GM19438 (cell line): ENCODE results near the gene RRAGB.
"Not testable (repeated sequence)": the region's sequence is repeated elsewhere in the genome, so short reads cannot be mapped to it uniquely, and the experiment has no call there.

Experiments used
- ATAC-seq: cut with Tn5 transposase; IDR thresholded peaks from one replicate; pipeline ENCODE4 v1.9.1; 2021; ENCODE audit warnings: low read depth; ENCODE audit not compliant: unreplicated experiment

RRAGB gene

DNA sequence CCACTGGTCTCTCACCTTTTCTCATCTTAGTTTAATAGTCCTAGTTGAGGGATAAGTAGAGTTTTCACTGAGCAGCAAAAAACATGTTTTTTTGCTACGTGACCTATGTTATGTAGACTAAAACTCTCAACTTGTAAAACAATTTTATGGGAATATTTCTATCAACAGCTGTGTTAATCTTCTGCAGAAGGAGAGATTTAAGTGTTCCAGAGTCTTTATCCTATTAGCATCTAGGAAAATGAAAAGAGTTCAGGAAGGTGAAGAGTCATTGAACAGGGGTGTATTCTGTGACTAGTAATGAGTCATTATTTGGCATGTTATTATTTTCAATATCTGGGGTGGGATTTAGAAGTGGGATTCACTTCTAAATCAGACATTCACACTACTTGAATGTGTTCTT, 41.9 kb downstream of the RRAGB start:
- no peak for ATAC-seq

DNA sequence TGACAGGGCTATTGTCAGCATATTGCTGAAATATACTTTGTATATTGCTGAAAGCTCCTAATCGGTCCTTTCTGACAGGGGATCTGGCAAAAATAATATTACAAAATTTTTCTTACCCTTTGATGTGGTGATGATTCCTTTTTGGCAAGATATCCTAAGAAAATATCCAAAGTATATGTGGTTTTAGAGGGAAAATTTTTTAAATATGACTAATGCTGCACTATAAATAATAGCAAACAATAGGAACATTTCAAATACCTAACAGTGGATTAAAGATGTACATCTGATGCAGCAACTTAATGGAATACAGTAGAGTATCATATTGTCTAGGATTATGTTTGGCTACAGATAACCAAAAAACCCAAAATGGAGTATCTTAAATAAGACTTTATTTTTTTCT, 49.6 kb downstream of the RRAGB start:
- no peak for ATAC-seq

DNA sequence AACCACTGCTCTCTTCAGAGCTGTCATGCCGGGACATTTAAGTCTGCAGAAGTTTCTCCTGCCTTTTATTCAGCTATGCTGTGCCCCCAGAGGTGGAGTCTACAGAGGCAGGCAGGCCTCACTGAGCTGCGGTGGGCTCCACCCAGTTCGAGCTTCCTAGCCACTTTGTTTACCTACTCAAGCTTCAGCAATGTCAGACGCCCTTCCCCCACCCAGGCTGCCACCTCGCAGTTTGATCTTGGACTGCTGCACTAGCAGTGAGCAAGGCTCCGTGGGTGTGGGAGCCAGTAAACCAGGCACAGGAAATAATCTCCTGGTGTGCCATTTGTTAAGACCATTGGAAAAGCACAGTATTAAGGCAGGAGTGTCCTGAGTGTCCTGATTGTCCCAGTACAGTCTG, 56.9 kb downstream of the RRAGB start:
- ATAC-seq = not testable (repeated sequence)

DNA sequence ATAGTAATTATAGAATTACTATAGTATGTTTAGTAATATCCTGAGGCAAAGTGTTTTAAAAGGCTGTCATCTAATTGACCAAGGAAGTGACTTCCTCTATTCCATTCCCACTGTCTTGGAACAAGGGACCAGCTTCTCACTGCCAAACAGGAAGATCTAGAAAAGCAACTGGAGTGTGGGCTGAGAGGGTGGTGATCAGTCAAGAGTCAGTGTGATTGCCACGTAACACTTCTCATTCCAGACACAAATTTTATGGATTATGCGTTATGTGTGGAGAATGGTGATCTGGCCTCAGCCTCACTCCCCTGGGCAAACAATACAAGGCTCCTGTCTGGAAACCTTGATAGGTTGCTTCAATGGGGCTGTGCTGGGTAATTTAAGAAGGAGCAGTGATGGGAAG, 60.0 kb downstream of the RRAGB start:
- no peak for ATAC-seq

DNA sequence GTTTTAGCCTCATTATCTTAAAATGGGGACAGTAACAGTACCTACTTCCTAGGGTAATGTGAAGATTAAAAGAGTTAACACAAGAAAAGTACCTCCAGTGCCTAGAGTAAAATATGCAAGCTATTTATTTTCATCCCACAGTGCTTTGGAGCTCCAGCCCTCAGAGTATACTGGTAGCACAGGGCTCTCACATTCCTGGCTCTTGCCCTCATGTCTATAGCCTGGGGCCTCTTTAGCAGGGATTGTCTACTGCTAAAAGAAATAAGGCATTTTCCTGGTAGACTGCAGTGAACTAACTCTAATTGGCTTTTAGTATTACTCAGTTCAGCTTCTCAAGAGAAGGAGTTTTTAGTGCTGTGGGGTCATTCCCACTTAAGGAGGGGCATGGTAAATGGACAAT, 60.8 kb downstream of the RRAGB start:
- ATAC-seq = no peak

DNA sequence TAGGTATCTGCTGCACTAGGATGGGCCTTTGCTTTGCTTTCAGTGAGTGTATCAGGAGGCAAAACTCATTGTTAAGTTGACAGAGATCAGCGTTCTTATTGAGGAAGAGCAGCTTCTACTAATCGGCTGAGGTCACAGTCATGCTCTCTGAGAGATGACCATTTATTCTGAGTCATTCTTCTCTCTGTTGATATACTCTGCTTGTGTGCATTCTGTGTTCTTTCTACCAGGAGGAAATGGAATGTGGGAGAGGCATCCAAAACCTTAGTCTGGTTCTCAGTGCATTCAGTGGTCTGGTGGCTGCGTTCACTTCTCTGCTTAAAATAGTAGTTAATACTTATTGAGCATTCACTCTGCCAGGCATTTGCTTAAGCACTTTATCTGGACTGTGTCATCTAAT, 66.2 kb downstream of the RRAGB start:
- ATAC-seq = no peak

DNA sequence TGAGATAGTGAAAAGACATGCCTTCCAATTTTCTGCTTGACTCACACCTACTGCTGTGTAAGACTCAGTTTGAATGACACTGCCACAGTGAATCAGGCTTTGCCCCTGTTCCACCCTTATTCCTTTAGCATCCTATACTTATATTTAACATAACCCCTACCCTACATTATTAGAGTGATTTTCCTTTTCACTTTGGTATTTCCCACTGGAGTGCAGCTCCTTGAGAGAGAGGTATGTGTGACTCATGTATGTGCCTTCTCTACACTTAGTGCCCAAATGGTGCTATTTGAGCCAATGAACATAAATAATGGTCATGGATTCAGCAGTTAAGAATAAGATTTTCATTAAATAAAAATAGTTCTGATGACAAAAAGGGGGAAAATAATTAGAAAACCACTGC, 69.5 kb downstream of the RRAGB start:
- ATAC-seq = no peak

DNA sequence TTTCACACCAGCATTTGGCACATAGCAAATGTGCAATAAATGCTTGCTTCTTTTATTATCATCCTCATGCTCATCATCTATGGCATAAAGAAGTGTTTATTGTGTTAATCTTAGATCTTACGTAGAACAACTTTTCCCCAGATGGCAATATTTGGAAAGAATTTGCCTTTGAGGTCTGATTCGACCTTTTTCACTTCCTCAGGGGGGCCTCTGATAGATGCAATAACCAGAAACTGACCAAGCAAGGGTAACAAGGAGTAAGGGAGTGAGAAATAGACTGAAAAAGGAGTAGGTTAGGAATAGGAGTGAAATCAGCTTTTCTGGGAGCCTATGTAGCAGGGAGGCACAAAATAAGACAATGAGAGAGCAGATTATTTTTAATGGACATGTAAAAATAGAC, 70.2 kb downstream of the RRAGB start:
- no peak for ATAC-seq

DNA sequence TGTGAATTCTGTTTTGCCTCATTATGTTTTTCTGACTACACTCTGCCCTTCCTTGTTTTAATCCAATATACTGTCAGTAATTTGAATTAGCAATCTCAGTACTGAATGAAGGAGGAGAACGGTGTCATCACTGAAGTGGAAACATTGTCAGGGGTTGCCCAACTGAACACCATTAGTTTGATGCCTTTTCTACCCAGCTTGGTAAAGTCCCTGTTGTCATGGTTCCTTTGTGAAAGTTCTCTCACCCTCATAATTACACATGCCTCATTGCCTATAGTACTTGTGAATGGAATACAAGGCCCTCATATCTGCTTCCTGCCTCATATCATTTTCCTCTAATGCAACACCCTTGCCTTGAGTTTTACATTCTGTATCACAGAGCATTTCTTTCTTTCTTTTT, 76.9 kb downstream of the RRAGB start:
- no peak for ATAC-seq

DNA sequence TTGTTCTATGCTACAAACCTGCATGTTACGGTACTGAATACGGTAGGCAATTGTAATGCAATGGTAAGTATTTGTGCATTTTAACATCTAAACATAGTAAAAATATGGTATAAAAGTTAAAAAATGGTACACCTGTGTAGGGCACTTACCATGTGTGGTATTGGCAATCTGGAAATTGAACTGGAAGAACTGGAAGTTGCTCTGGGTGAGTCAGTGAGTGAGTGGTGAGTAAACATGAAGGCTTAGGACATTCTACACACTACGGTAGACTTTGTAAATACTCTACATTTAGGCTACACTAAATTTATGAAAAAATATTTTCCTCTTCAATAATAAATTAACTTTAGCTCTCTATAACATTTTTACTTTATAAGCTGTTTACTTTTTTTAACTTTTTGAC, 78.9 kb downstream of the RRAGB start:
- no peak for ATAC-seq

DNA sequence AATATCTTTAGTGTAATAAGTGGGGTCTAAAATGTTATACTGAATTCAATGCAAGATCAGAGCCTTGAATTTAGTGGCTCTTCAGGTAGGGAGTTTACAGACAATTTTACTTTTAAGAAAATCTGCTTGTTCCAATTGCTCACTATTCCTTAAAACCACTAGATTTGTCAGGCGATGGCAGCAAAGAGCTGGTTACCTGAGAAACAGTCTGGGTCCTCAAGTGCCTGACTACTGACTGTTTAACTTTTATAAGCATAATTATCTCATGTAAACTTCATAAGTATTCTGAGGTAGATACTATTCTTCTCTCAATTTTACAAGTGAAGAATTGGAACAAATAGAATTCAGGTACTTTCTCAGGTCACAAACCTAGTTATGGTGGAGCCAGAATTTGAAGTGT, 84.3 kb downstream of the RRAGB start:
- ATAC-seq = no peak
